B cell (primary cell): Measurements from ENCODE around the gene SLC22A17. TPM values are rescaled to one million over a fixed set of nuclear protein-coding genes. Genes with fewer than 3 reads are reported as not detected.

Experiments used
- ATAC-seq: fragments of 200-7000 bp; cut with Tn5 transposase; one replicate; pipeline ENCODE4 v1.10.0; 2021; ENCODE audit warnings: low read depth, mild to moderate bottlenecking, moderate number of reproducible peaks, moderate library complexity
- CTCF ChIA-PET: fragments of 350-600 bp; sonication (Branson Sonifier 250); formaldehyde crosslinking; loops from one replicate; lab custom pipeline; 2021; ENCODE audit warnings: antibody characterized with exemption, inconsistent platforms; lab: Charles Lee
- POLR2A ChIA-PET: fragments of 350-600 bp; sonication (Branson Sonifier 250); formaldehyde crosslinking; loops from one replicate; lab custom pipeline; 2021; ENCODE audit warnings: antibody characterized with exemption; lab: Charles Lee
- DNase-seq: peaks from one replicate; pipeline ENCODE4 v3.0.0; 2013
- H2AFZ ChIP-seq: 2 replicates; pipeline ENCODE4 v1.6.1; 2012; ENCODE audit warnings: mild to moderate bottlenecking, low read depth, low read length; ENCODE audit not compliant: insufficient read depth, poor library complexity, severe bottlenecking
- H3K27ac ChIP-seq, 2 donors: 1 replicate in 1 of 2; 2 replicates in 1 of 2; pipeline ENCODE4 v1.5.1; 2012 to 2013; ENCODE audit warnings: low read length in 2 of 2, mild to moderate bottlenecking in 2 of 2, moderate library complexity in 1 of 2
- H3K27me3 ChIP-seq, 4 experiments: fragments of 200-600 bp in 1 of 4; sonication (generic) in 1 of 4; replicated peaks in 1 of 4; 1 replicate in 2 of 4; 2 replicates in 2 of 4; pipeline versions ENCODE4 v1.6.1 to v1.7.0; 2013 to 2016; ENCODE audit warnings: low read length in 3 of 4, mild to moderate bottlenecking in 2 of 4, mixed read lengths in 1 of 4, moderate library complexity in 1 of 4; ENCODE audit not compliant: insufficient read depth in 4 of 4, control insufficient read depth in 3 of 4; ENCODE audit errors: control extremely low read depth in 1 of 4
- H3K36me3 ChIP-seq, 2 experiments: replicated peaks in 1 of 2; 1 replicate in 1 of 2; 2 replicates in 1 of 2; pipeline versions ENCODE4 v1.6.1 to v1.7.1; 2013; ENCODE audit warnings: low read length in 1 of 2; ENCODE audit not compliant: insufficient read depth in 2 of 2, control insufficient read depth in 1 of 2; ENCODE audit errors: control extremely low read depth in 1 of 2, extremely low read depth in 1 of 2
- H3K4me1 ChIP-seq, 2 donors: fragments of 200-600 bp in 1 of 2; sonication (generic) in 1 of 2; 1 replicate in 1 of 2; 2 replicates in 1 of 2; pipeline versions ENCODE4 v1.5.1 to v1.6.1; 2013 to 2017; ENCODE audit warnings: low read length in 2 of 2; ENCODE audit not compliant: control insufficient read depth in 2 of 2, insufficient read depth in 2 of 2
- H3K4me2 ChIP-seq: replicated peaks from 2 replicates; pipeline ENCODE3; 2012; ENCODE audit warnings: mild to moderate bottlenecking, low read depth, low read length; ENCODE audit not compliant: poor library complexity, severe bottlenecking
- H3K4me3 ChIP-seq, 5 experiments: fragments of 200-600 bp in 1 of 5; sonication (generic) in 1 of 5; 1 replicate in 3 of 5; 2 replicates in 2 of 5; pipeline versions ENCODE4 v1.5.1 to v1.7.0; 2011 to 2016; ENCODE audit warnings: low read length in 4 of 5, mild to moderate bottlenecking in 4 of 5, low read depth in 2 of 5, control low read depth in 1 of 5, moderate library complexity in 1 of 5; ENCODE audit not compliant: insufficient read depth in 1 of 5; ENCODE audit errors: control extremely low read depth in 1 of 5, extremely low read depth in 1 of 5
- H3K79me2 ChIP-seq: fragments of 200-600 bp; sonication (generic); one replicate; pipeline ENCODE4 v1.6.0; 2016; ENCODE audit warnings: low read length; ENCODE audit not compliant: control insufficient read depth, insufficient read depth
- H3K9ac ChIP-seq: fragments of 200-600 bp; sonication (generic); 2 replicates; pipeline ENCODE4 v1.6.1; 2017; ENCODE audit warnings: mild to moderate bottlenecking, low read length, moderate library complexity
- H3K9me3 ChIP-seq, 3 donors: one replicate each; pipeline versions ENCODE4 v1.6.1 to v1.7.1; 2013; ENCODE audit warnings: low read length in 2 of 3; ENCODE audit not compliant: control insufficient read depth in 2 of 3, insufficient read depth in 1 of 3; ENCODE audit errors: control extremely low read depth in 1 of 3
- H4K20me1 ChIP-seq: 2 replicates; pipeline ENCODE4 v1.6.0; 2012; ENCODE audit warnings: mild to moderate bottlenecking, low read length; ENCODE audit not compliant: insufficient read depth, control insufficient read depth, poor library complexity, severe bottlenecking
- H3K27ac Mint-ChIP-seq: one replicate; pipeline ENCODE4 v1.8.0; 2021; ENCODE audit warnings: mixed read lengths
- H3K27me3 Mint-ChIP-seq: one replicate; pipeline ENCODE4 v1.8.0; 2021; ENCODE audit warnings: mixed read lengths
- H3K4me1 Mint-ChIP-seq: one replicate; pipeline ENCODE4 v1.8.0; 2021; ENCODE audit warnings: mixed read lengths
- H3K4me3 Mint-ChIP-seq: one replicate; pipeline ENCODE4 v1.8.0; 2021; ENCODE audit warnings: mixed read lengths
- H3K9me3 Mint-ChIP-seq: one replicate; pipeline ENCODE4 v1.8.0; 2022; ENCODE audit warnings: mixed read lengths; ENCODE audit not compliant: insufficient read depth
- CTCF ChIP-seq: fragments of 200-600 bp; IDR thresholded peaks from one replicate; pipeline ENCODE4 v1.8.0; 2022; ENCODE audit warnings: antibody characterized with exemption, mild to moderate bottlenecking
- EZH2 ChIP-seq: IDR thresholded peaks from 2 replicates; pipeline ENCODE4 v1.6.1; 2012; ENCODE audit warnings: borderline replicate concordance, low read depth, mild to moderate bottlenecking, moderate library complexity, low read length; ENCODE audit not compliant: insufficient read depth, poor library complexity, severe bottlenecking
- WGBS: methylation state at CpG from one replicate; pipeline ENCODE4 v1.1.5; 2013; ENCODE audit warnings: missing lambda C conversion rate; ENCODE audit not compliant: insufficient coverage; 5-methylcytosine and 5-hydroxymethylcytosine counted together
- intact Hi-C: fragments of 100-400 bp; cut with micrococcal nuclease; formaldehyde crosslinking; loops from one replicate; pipeline ENCODE4 v1.10.0; 2022
- polyA plus RNA-seq: library from polyadenylated mRNA; depleted of rRNA; stranded (reverse); fragments of >200 nt; gene quantifications from 2 replicates; pipeline ENCODE4 v1.2.3, GENCODE V29; 2012
- total RNA-seq, 2 donors: library from RNA; stranded (reverse); fragments of 120-200 nt in 1 of 2; gene quantifications; 1 replicate in 1 of 2; 2 replicates in 1 of 2; pipeline versions ENCODE4 v1.2.3 to v1.2.4, GENCODE V29; 2013 to 2022

Gene SLC22A17
- total and polyA plus RNA-seq, 2 donors (not counting 1 experiment from before 2014, with no cell fraction given): 0.89 to 0.92 TPM

DNA sequence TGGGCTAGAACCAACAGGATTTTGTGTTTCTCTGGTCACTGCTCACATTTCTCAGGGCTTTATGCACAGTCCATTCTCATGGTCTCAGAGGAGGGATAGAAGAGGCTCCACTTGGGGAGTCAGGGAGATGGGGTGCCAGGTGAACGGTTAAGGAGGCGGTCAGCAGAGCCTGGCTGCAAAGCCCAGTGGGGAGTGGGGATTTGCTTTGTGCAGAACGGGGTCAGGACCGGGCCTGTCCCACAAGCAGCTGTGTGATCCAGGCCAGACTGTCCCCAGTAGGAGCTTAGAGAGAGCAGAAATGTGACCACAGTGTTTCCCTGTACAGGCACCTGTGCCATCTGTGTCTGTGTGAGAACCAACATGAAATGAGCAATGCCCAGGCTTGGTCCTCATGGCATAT lies 28.3 kb upstream of the SLC22A17 start:
- H3K4me3 Mint-ChIP-seq: no peak overlapping the region
- ChIA-PET POLR2A (no interaction called here), CTCF (interaction anchor here (0.8 to 8.7 kb wide), 18 partner anchors 11 to 395 kb away, joined by 3 to 129 read pairs (median 9); partner anchors contain the start of genes PABPN1 and SLC22A17)
- H4K20me1 ChIP-seq: no peaks in the 10 kb centered on the region
- H3K4me2 ChIP-seq: no peak overlapping the region
- TF ChIP-seq CTCF: no peak
- no peak overlapping the region for H3K4me3 ChIP-seq
- no peak overlapping the region for H2AFZ ChIP-seq
- no peak overlapping the region for H3K27ac Mint-ChIP-seq
- WGBS: 94% methylated on average over 4 of the region's 4 CpGs
- H3K36me3 ChIP-seq: no peaks in the 10 kb centered on the region
- peaks cover 25% of the 10 kb centered on the region for H3K27me3 Mint-ChIP-seq
- no peaks in the 10 kb centered on the region for H3K9me3 Mint-ChIP-seq
- H3K4me1 Mint-ChIP-seq: no peaks in the 10 kb centered on the region
- no peaks in the 10 kb centered on the region for H3K79me2 ChIP-seq
- intact Hi-C loops: loop anchor here (1.0 kb wide), 1 partner anchor 261 kb away; no protein-coding TSS in a partner anchor
- ATAC-seq (no peak), DNase-seq (no peak)
- no peak overlapping the region for H3K27ac ChIP-seq
- peaks cover 0 to 16% (median 0%) of the 10 kb centered on the region in 4 experiments for H3K27me3 ChIP-seq
- H3K4me1 ChIP-seq: no peaks in the 10 kb centered on the region
- H3K9me3 ChIP-seq: no peaks in the 10 kb centered on the region
- H3K9ac ChIP-seq: no peak overlapping the region

- H3K79me2 ChIP-seq: no peaks in the 10 kb centered on the region
- ChIA-PET POLR2A (no interaction called here), CTCF (interaction anchor here (0.8 to 8.7 kb wide), 35 partner anchors 8 to 823 kb away, joined by 3 to 129 read pairs (median 4); partner anchors contain the start of genes PABPN1 and SLC22A17)
- H3K9me3 ChIP-seq: no peaks in the 10 kb centered on the region
- peaks cover 0 to 16% (median 0%) of the 10 kb centered on the region in 4 experiments for H3K27me3 ChIP-seq
- no peaks in the 10 kb centered on the region for H3K4me1 Mint-ChIP-seq
- TF ChIP-seq CTCF (peak; percentile 21), EZH2 (no peak)
- H3K9me3 Mint-ChIP-seq: no peaks in the 10 kb centered on the region
- H2AFZ ChIP-seq: no peak overlapping the region
- H3K4me2 ChIP-seq: no peak overlapping the region
- H3K9ac ChIP-seq: no peak overlapping the region
- H3K36me3 ChIP-seq: no peaks in the 10 kb centered on the region
- WGBS: 92% methylated on average over 14 of the region's 16 CpGs
- H3K4me3 Mint-ChIP-seq: no peak overlapping the region
- H3K27me3 Mint-ChIP-seq: peaks cover 25% of the 10 kb centered on the region
- no peak for ATAC-seq
- no peak overlapping the region for H3K27ac Mint-ChIP-seq
- intact Hi-C loops: loop anchor here (1.0 kb wide), 1 partner anchor 260 kb away; no protein-coding TSS in a partner anchor
- no peaks in the 10 kb centered on the region for H3K4me1 ChIP-seq
- DNase-seq: no peak
- no peaks in the 10 kb centered on the region for H4K20me1 ChIP-seq
- H3K27ac ChIP-seq: no peak overlapping the region
- H3K4me3 ChIP-seq: no peak overlapping the region
Measured at GRCh38 chr14:23380197-23380914, 27.7 kb upstream of the SLC22A17 start.
